GM19463 (cell line): ENCODE measurements around the gene CORO2B.

Source experiments
- ATAC-seq: cut with Tn5 transposase; IDR thresholded peaks from one replicate; pipeline ENCODE4 v1.9.1; 2021; ENCODE audit warnings: mild to moderate bottlenecking, moderate library complexity; ENCODE audit not compliant: unreplicated experiment

CORO2B gene, protein sequence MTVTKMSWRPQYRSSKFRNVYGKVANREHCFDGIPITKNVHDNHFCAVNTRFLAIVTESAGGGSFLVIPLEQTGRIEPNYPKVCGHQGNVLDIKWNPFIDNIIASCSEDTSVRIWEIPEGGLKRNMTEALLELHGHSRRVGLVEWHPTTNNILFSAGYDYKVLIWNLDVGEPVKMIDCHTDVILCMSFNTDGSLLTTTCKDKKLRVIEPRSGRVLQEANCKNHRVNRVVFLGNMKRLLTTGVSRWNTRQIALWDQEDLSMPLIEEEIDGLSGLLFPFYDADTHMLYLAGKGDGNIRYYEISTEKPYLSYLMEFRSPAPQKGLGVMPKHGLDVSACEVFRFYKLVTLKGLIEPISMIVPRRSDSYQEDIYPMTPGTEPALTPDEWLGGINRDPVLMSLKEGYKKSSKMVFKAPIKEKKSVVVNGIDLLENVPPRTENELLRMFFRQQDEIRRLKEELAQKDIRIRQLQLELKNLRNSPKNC

DNA sequence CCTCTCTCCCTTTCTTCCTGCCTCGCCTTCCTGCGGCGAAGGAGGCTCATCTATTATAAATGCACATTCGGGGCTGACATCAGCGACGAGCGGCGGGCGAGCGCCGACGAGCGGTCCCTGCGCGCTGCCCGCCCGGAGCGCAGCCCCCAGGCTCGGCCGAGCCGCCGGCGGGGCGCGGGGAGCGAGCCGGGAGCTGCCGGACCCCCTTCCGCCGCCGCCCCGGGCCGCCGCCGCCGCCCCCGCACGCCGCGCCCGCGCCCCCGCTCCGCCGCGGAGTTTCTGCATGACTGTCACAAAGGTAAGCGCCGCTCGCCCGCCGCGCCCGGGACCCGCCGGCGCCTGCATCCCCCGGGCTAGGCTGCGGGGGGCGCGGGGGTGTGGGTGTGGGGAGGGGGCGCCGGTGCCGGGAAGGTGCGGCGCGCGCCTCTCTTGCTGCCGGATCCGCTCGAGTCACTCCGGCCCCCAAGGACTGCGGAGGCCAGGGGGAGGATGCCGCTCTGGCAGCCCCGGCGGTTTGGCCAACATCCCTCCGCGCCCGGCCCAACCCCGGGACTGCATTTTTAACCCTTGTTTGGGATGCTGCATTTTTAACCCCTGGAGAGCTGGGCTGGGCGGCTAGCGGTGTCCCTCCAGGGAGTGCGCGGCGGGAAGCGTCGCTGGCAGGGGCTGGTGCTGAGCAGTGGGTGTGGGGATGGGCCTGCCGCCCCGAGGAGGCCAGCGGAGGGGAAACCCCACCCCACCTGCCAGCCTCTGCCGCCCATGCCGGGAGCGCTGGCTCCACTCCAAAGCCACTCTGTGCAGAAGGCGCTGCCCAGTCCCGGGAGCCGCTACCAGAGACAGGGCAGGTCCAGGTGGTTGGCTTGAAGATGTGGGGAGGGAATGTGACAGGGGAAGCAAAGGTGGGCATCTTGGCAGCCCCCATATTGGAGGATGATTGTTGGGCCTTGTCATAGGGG is at the start of gene CORO2B:
CORO2B (plus strand) TSS at position 14 of the 956 bp plus-strand sequence; CDS start at position 284, 270 bp downstream.
- ATAC-seq, result no peak

GRCh38 chr15:68531387-68532179 is 47.2 kb upstream of the CORO2B start:
- ATAC-seq, result no peak

DNA sequence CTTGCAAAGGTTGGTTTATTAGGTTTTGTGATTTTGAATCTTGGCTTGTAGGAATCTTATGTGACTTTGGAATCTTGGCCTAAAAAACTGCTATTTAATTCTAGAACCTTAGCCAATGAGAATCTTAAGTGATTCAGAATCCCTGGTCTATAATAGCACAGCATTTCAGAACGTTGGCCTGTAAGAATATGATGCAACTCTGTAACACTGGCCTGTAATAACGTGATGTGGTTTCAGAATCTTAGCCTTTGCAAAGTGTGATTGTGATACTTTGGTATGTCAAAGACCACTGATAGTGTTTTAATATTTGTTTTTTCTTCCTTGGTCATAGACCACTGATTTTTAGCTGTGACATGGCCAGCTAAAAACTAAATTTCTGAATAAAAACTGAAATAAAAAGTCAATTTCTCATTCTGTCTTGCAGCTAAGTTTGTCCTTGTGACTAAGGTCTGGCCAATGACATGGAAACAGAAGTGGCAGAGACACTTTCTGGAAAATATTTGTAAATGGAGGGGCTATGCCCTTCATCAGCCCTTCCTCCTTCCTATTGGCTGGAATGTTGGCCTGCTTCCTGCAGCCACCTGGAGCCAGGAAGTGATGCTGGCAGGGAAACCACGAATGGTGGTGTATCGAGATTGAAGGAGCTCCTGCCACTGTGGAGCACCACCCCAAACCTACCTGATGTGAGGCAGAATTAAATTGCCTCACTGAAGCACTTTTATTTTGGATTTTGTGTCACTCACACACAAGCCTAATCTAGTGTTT is 42.3 kb upstream of the CORO2B start:
- no peak for ATAC-seq

GRCh38 chr15:68537097-68537496 is 41.7 kb upstream of the CORO2B start:
- no peak for ATAC-seq

DNA sequence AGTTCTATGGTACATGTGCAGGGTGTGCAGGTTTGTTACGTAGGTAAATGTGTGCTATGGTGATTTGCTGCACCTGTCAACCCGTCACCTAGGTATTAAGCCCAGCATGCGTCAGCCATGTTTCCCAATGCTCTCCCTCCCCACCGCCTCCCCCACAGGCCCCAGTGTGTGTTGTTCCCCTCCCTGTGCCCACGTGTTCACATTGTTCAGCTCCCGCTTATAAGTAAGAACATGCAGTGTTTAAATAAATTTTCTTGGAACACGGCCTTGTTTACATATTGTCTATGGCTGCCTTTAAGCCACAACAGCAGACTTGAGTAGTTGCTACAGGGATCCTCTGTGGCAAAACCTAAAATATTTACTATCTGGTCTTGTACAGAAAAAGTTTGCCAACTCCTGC is 41.3 kb upstream of the CORO2B start:
- no peak for ATAC-seq

- ATAC-seq, result no peak
Measured at GRCh38 chr15:68538311-68538710, 40.5 kb upstream of the CORO2B start.

DNA sequence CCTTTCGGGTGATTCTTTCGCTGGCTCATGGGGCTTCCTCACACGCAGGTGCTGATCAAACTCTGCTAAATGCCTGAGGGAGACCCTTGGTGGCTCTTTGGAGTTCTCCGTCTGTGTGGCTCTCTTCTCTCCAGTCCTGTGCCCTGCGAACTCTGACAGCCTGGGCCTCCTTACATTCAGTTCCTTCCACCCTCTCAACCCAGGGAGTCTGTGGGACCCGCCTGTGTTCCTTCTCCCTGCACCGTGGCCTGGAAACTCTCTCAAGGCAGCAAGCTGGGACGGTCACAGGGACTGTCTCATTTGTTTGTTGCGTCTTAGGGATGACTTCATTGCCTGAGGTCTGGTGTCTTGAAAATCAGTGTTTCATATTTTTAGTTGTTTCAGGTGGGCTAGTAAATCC is 37.0 kb upstream of the CORO2B start:
- ATAC-seq, result no peak

- no peak for ATAC-seq
Measured at GRCh38 chr15:68542348-68542747, 36.4 kb upstream of the CORO2B start.

- ATAC-seq, result no peak
Measured at GRCh38 chr15:68542771-68543164, 36.0 kb upstream of the CORO2B start.

DNA sequence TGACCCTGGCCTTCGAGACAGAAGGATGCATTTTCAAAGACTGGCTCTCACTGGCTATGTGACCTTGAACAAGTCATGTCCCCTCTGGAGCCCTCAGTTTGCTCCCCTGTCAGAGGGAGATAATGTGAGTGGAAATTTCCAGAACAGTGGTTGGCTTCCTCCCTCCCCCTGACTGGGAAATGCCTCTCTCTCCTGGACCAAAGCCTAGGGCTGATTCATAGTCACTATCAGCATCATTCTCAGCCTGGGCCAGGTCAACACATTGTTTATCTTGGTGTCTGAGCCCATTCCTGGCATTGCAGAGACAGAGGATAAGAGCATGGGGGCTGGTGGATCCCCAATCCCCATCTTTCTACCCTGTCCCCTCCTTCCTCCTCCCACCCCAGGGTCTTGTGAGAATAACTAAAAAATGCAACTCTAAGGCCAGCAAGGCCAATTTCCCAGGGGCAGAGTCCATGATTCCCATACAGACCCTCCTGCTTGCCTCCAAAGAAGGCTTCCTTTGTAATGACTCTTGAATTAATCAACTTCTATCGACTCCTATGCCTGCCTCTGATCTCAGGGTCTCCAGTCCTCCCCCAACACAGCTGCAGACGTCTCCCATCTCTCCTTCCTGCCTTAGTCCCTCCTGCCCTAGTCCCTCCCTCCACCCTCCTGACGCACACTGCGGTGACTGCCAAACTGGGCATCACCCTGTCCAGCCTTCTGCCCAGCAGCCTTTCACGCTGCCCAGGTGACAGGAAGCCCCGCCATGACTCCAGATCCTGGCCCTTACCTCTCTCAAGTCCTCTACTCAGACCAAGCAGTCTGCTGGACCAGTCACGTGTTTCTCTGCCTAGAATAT is 35.4 kb upstream of the CORO2B start:
- ATAC-seq, result no peak

- no peak for ATAC-seq
Measured at GRCh38 chr15:68546318-68546717, 32.5 kb upstream of the CORO2B start.

GRCh38 chr15:68548364-68548763 is 30.4 kb upstream of the CORO2B start:
- no peak for ATAC-seq

- ATAC-seq, result no peak
Measured at GRCh38 chr15:68550004-68550403, 28.8 kb upstream of the CORO2B start.

GRCh38 chr15:68550498-68551295 is 28.1 kb upstream of the CORO2B start:
- ATAC-seq, result no peak

DNA sequence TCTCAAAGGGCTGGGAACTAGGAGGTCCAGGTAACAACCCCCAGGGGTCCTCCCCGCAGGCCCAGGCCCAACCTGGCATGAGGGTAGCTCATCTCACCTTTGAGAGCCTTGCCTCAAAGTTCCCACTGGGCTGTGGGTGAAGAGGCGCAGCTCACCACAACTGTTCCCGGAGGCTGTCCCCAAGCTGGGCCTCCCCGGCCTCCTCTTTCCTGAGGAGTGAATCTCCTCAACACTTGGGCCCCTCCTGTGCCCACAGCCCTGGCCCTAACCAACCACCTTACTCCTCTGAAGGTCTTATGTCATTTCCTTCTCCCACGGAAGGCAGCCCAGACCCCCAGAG is 27.5 kb upstream of the CORO2B start:
- ATAC-seq, result no peak

- ATAC-seq, result no peak
Measured at GRCh38 chr15:68552344-68552743, 26.4 kb upstream of the CORO2B start.

GRCh38 chr15:68552773-68553172 is 26.0 kb upstream of the CORO2B start:
- no peak for ATAC-seq

DNA sequence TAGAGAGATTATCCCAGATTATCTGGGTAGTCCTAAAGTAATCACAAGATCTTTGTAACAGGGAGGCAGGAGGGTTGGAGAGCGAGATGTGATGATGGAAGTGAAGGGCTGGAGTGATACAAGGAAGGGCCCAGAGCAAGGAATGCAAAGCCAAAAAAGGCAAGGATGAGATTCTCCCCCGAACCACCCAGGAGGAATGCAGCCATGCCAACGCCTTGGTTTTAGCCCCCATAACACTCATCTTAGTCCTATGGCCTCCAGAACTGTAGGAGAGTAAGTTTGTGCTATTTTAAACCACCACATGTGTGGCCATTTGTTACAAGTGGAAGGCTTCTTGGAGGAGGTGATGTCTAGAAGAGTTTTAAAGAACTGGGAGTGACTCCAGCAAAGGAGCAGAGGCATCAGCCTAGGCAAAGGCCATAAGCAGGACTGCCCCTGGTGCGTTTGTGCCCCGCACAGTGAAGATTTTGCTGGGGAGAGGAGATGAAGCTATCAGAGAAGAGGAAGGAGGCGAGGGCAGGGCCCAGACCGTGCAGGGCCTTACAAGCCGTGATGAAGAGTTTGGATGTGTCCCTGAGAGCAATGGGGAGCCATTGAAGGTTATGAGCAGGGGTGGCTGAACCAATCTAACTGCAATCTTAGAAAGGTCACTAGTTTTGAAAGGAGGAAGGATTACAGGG is 25.3 kb upstream of the CORO2B start:
- ATAC-seq, result no peak
